HEK293T (cell line): ENCODE measurements around the gene SPSB1.

ENCODE experiments used
- ARNT ChIP-seq: fragments of 450-650 bp; IDR thresholded peaks from 2 replicates; pipeline ENCODE4 v1.6.1; 2017; ENCODE audit warnings: mild to moderate bottlenecking
- BHLHE40 ChIP-seq: fragments of 450-650 bp; IDR thresholded peaks from 2 replicates; pipeline ENCODE4 v1.6.1; 2016; ENCODE audit warnings: mild to moderate bottlenecking, moderate library complexity, borderline replicate concordance
- ELF4 ChIP-seq: fragments of 450-650 bp; IDR thresholded peaks from 2 replicates; pipeline ENCODE4 v1.6.1; 2017; ENCODE audit warnings: antibody characterized with exemption
- FOXA1 ChIP-seq: fragments of 450-650 bp; IDR thresholded peaks from 2 replicates; pipeline ENCODE4 v1.6.1; 2016; ENCODE audit warnings: mild to moderate bottlenecking
- FOXK2 ChIP-seq: fragments of 450-650 bp; IDR thresholded peaks from 2 replicates; pipeline ENCODE4 v1.6.1; 2016; ENCODE audit warnings: mild to moderate bottlenecking
- FOXM1 ChIP-seq: fragments of 450-650 bp; IDR thresholded peaks from 2 replicates; pipeline ENCODE4 v1.6.1; 2017; ENCODE audit warnings: mild to moderate bottlenecking, borderline replicate concordance
- LEF1 ChIP-seq: fragments of 450-650 bp; IDR thresholded peaks from 2 replicates; pipeline ENCODE4 v1.6.1; 2017; ENCODE audit warnings: mild to moderate bottlenecking, borderline replicate concordance
- NFRKB ChIP-seq: fragments of 450-650 bp; IDR thresholded peaks from 2 replicates; pipeline ENCODE4 v1.6.1; 2016; ENCODE audit warnings: mild to moderate bottlenecking, moderate library complexity
- PKNOX1 ChIP-seq: fragments of 450-650 bp; IDR thresholded peaks from 2 replicates; pipeline ENCODE4 v1.6.1; 2016
- SP1 ChIP-seq: fragments of 450-650 bp; IDR thresholded peaks from 2 replicates; pipeline ENCODE4 v1.6.1; 2017
- SUZ12 ChIP-seq: fragments of 450-650 bp; IDR thresholded peaks from 2 replicates; pipeline ENCODE4 v1.6.1; 2016; ENCODE audit warnings: mild to moderate bottlenecking

DNA sequence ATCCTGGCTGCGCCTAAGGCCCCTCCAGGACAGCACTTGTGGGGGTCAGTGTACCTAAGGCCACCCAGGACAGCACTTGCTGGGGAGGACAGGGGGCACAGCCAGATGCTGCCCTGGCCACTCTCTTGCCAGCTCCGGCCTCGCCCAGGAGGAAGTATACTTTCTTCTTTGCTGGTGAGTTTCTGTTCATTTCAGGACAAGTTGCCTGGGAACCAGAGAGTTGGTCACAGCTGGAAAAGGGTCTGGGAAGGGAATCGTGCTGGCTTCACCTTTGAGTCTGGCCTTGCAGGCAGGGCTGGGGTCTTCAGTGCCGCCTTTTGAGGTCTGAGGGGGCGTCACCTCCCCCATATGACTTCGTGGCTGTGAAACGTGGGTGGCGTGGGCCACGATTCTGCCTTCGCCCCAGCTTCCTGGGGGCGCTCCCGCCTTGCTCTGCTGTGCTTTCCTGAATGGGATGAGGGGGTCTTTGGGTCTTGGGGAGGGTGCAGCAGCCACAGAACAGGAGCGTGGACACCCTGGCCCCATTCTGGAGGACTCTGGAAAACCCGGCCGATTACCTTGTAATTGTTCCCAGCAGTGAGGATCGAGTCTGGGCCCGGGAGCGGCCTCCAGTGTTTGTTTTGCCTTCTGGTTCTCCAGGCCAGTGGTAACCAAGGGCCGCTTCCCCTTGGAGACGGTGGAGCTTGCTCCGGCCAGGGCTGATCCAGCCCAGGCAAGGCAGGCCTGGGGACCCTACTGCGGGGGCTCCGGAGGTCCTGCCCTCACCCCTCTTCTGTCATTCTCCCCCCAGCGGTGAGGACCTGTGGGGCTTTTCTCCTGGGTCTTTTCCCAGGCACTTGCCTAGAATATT, 45.9 kb downstream of the SPSB1 start:
- TF ChIP-seq FOXM1 (no peak), FOXA1 (no peak), FOXK2 (no peak), ARNT (no peak), SP1 (no peak), ELF4 (no peak), BHLHE40 (no peak), SUZ12 (no peak), NFRKB (no peak), LEF1 (no peak), PKNOX1 (no peak)
